RWPE1 (cell line): ENCODE measurements around the gene CHRNG.

Experiments
- CTCF ChIA-PET: fragments of 350-600 bp; sonication (Branson Sonifier 250); formaldehyde crosslinking; extraction: SDS; loops from one replicate; lab custom pipeline; 2021; lab: Yijun Ruan, JAX
- POLR2A ChIA-PET: fragments of 400-600 bp; formaldehyde crosslinking; extraction: SDS; loops from one replicate; lab custom pipeline; 2020; ENCODE audit warnings: antibody characterized with exemption; ENCODE audit not compliant: low non-redundant PET; lab: Yijun Ruan, JAX
- DNase-seq: peaks from one replicate; pipeline ENCODE4 v3.0.0; 2012; ENCODE audit warnings: low spot score
- H3K27ac ChIP-seq: fragments of 450-650 bp; 2 replicates; pipeline ENCODE4 v1.5.1; 2017
- TF ChIP-seq, protein P1 (sequence below): fragments of 450-650 bp; conservative IDR thresholded peaks from 2 replicates; pipeline ENCODE4 v1.5.1; 2017; ENCODE audit warnings: low read depth, mild to moderate bottlenecking

CHRNG gene

DNA sequence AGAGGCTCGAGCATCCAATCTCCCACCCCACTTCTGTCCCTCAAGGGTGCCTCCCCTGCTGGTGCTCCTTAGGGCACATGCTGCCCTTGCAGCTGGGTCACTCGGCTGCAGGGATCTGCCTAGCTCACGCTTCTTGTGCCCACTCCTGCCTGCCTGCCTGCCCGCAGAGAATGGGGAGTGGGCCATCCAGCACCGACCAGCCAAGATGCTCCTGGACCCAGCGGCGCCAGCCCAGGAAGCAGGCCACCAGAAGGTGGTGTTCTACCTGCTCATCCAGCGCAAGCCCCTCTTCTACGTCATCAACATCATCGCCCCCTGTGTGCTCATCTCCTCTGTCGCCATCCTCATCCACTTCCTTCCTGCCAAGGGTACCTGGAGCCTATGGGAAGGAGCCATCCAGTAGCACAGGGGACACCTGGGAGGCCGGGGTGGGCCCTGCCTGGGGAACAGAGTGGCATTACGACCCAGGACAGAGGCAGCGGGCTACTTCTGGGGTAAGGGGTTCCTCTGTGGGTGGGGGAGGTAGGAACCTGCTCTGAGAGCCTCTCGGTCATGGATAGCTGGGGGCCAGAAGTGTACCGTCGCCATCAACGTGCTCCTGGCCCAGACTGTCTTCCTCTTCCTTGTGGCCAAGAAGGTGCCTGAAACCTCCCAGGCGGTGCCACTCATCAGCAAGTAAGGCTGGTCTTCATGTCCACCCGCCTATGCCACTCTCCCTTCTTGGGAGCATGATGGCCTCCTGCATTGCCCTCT, 3.4 kb downstream of the CHRNG start:
- TF ChIP-seq, protein P1, sequence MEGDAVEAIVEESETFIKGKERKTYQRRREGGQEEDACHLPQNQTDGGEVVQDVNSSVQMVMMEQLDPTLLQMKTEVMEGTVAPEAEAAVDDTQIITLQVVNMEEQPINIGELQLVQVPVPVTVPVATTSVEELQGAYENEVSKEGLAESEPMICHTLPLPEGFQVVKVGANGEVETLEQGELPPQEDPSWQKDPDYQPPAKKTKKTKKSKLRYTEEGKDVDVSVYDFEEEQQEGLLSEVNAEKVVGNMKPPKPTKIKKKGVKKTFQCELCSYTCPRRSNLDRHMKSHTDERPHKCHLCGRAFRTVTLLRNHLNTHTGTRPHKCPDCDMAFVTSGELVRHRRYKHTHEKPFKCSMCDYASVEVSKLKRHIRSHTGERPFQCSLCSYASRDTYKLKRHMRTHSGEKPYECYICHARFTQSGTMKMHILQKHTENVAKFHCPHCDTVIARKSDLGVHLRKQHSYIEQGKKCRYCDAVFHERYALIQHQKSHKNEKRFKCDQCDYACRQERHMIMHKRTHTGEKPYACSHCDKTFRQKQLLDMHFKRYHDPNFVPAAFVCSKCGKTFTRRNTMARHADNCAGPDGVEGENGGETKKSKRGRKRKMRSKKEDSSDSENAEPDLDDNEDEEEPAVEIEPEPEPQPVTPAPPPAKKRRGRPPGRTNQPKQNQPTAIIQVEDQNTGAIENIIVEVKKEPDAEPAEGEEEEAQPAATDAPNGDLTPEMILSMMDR = no peak
- CTCF ChIA-PET = no interaction called here
- DNase-seq = no peak
- POLR2A ChIA-PET = no interaction called here
- peak overlapping the region; percentile 30; the same call in 1 of the 2 replicates for H3K27ac ChIP-seq

DNA sequence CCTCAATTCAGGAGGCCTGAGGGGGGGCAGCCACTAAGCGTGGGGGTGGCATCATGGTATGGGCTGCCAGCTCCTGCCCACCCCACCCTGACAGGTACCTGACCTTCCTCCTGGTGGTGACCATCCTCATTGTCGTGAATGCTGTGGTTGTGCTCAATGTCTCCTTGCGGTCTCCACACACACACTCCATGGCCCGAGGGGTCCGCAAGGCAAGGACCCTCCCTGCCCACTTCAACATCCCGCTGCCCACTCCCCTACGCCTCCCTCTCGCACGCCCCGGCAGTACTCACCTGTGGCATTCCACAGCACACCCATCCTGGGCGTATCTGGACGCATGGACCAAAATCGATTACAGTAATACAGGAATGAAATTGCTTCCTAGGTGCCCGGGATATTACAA, 4.0 kb downstream of the CHRNG start:
- H3K27ac ChIP-seq = peak overlapping the region; percentile 30
- CTCF ChIA-PET = no interaction called here
- POLR2A ChIA-PET = no interaction called here
- DNase-seq = no peak
- TF ChIP-seq, protein P1 = no peak

DNA sequence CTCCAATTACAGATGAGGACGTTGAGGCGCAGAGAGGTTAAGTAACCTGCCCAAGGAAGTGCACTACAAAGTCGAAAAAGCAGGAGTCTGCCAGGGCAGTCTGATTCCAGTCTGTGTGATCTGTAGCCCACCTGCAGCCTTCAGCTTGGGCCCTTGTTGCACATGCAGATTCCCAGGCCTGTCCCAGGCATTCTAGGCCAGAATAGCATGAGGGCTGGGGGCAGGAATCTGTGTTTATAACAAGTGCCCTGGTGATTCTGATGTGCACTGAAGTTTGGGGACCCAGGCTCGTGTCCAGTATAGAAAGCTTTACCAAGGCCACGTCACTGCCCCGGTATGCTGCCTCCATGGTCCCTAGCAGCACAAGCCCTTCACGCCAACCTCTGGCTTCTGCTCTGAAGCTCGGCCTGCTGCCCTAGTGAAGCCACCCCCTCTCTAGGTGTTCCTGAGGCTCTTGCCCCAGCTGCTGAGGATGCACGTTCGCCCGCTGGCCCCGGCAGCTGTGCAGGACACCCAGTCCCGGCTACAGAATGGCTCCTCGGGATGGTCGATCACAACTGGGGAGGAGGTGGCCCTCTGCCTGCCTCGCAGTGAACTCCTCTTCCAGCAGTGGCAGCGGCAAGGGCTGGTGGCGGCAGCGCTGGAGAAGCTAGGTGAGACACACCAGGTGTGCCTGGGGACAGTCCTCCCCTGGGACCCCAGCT, 4.6 kb downstream of the CHRNG start:
- TF ChIP-seq, protein P1 = no peak
- DNase-seq = no peak
- peak overlapping the region; percentile 30 for H3K27ac ChIP-seq
- ChIA-PET POLR2A (no interaction called here), CTCF (no interaction called here)

DNA sequence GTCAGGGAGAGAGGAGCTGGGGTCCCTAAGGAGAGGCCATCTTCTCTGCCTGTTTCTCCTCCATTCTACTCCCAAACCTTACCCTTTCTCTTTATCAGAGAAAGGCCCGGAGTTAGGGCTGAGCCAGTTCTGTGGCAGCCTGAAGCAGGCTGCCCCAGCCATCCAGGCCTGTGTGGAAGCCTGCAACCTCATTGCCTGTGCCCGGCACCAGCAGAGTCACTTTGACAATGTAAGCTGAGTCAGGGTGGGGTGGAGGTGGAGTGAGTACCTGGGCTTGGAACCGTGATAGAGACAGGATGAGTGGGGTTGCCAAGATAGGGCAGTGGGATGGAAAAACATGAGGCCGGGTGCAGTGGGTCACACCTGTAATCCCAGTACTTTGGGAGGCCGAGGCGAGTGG, 5.2 kb downstream of the CHRNG start:
- DNase-seq = no peak
- CTCF ChIA-PET = no interaction called here
- POLR2A ChIA-PET = no interaction called here
- H3K27ac ChIP-seq = peak overlapping the region; percentile 30
- TF ChIP-seq, protein P1 = no peak

DNA sequence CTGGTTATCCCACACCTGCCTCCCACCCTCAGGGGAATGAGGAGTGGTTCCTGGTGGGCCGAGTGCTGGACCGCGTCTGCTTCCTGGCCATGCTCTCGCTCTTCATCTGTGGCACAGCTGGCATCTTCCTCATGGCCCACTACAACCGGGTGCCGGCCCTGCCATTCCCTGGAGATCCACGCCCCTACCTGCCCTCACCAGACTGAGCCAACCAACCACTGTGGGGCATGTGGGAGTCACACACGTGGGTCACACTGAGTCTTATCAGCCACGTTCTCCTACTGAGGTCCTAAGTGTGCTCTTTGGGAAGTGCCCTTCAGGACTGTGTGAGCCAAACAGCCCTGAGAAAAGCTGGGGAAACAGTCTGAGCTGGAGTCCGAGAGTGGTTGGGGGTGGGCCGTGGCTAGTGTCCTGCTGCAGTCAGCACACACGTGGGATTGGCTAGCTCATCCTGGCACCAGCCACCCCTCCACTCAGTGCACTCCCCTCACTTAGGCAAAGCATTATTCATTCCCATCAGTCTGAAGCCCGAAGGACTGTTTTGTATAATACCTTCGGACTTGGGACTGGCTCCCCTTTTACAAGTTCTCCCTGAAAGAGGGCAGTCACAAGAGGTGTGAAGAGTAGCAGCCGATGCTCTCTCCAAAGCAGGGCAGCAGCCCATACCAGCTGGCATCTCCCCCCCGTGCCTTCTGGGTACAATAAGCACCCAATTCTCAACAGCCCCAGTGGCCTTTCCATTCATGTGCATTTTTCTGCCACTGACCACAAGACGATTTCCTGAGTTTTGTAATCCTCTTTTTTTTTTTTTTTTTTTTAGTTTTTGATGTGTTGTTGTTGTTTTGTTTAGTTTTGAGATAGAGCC, 6.3 kb downstream of the CHRNG start:
- POLR2A ChIA-PET = no interaction called here
- CTCF ChIA-PET = no interaction called here
- H3K27ac ChIP-seq = peak overlapping the region; percentile 5; the same call in 1 of the 2 replicates
- DNase-seq = no peak
- TF ChIP-seq, protein P1 = no peak

DNA sequence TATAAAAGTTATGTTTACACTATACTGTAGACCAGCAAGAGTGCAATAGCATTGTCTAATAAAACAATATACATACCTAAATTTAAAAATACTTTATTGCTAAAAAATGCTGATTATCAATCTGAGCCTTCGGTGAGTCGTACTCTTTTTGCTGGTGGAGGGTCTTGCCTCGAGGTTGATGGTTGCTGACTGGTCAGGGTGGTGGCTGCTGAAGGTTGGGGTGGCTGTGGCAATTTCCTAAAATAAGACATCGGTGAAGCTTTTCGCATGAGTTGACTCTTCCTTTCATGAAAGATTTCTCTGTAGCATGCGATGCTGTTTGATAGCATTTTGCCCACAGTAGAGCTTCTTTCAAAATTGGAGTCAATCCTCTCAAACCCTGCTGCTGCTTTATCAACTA, 8.5 kb downstream of the CHRNG start:
- POLR2A ChIA-PET = no interaction called here
- DNase-seq = no peak
- CTCF ChIA-PET = interaction anchor here (0.7 kb wide), 1 partner anchor 306 kb away, joined by 3 read pairs; no protein-coding TSS in a partner anchor

More for the DNA sequence above, 8.5 kb downstream of the CHRNG start:
- H3K27ac ChIP-seq = no peak overlapping the region
- TF ChIP-seq, protein P1 = no peak
